Large intestine (tissue), 12 donors: ENCODE results near the gene EMILIN2. TPM values are rescaled to one million over a fixed set of nuclear protein-coding genes. Genes with fewer than 3 reads are reported as not detected.
"Not testable (repeated sequence)": the region's sequence is repeated elsewhere in the genome, so short reads cannot be mapped to it uniquely, and the experiment has no call there.

Source experiments
- DNase-seq, 2 donors: peaks; one replicate each; pipeline versions ENCODE4 v3.0.0 to v3.0.0-alpha.2; 2013
- H3K27ac ChIP-seq: one replicate; pipeline ENCODE4 v1.5.1; 2013; ENCODE audit warnings: low read length
- H3K27me3 ChIP-seq: 2 replicates; pipeline ENCODE4 v1.6.1; 2013; ENCODE audit warnings: low read length; ENCODE audit not compliant: control insufficient read depth, insufficient read depth
- H3K36me3 ChIP-seq: 2 replicates; pipeline ENCODE4 v1.6.1; 2013; ENCODE audit warnings: low read length; ENCODE audit not compliant: control insufficient read depth, insufficient read depth
- H3K4me1 ChIP-seq: one replicate; pipeline ENCODE4 v1.6.1; 2013; ENCODE audit warnings: low read length; ENCODE audit not compliant: control insufficient read depth, insufficient read depth
- H3K4me3 ChIP-seq: one replicate; pipeline ENCODE4 v1.5.1; 2013; ENCODE audit warnings: low read length
- H3K9me3 ChIP-seq: one replicate; pipeline ENCODE4 v1.6.1; 2013; ENCODE audit warnings: mild to moderate bottlenecking, low read depth, low read length, moderate library complexity; ENCODE audit not compliant: control insufficient read depth
- WGBS: methylation state at CpG from one replicate; pipeline ENCODE4 v1.1.5; 2013; ENCODE audit warnings: low lambda C conversion rate; ENCODE audit not compliant: insufficient coverage; 5-methylcytosine and 5-hydroxymethylcytosine counted together
- long read RNA-seq, 11 donors: transcript quantifications; one replicate each; lab custom pipeline, GENCODE V29; 2026
- polyA plus RNA-seq: library from polyadenylated mRNA; unstranded; fragments of 120-200 nt; gene quantifications from one replicate; pipeline ENCODE4 v1.2.1, GENCODE V29; 2013

Gene EMILIN2
- 30.4 TPM for polyA plus RNA-seq
- long read RNA-seq, donor 1, partial matches to known transcripts, result 0 of 1 reads
- long read RNA-seq, donor 1, other reads (novel, unspliced or antisense), result 0 of 1 reads
- long read RNA-seq, donor 2, transcript EMILIN2-203 (4 exons, 775 nt), result major isoform, 5 of 5 reads
- long read RNA-seq, donor 2, partial matches to known transcripts, result 0 of 5 reads
- long read RNA-seq, donor 2, other reads (novel, unspliced or antisense), result 0 of 5 reads
- long read RNA-seq, donor 3, result 0 reads
- long read RNA-seq, donor 4, partial matches to known transcripts, result 0 of 2 reads
- long read RNA-seq, donor 4, other reads (novel, unspliced or antisense), result 0 of 2 reads
- long read RNA-seq, donor 5, full-length matches to known transcripts, result 2 of 2 reads
- long read RNA-seq, donor 5, partial matches to known transcripts, result 0 of 2 reads
- long read RNA-seq, donor 5, other reads (novel, unspliced or antisense), result 0 of 2 reads
- long read RNA-seq, donor 6, transcript EMILIN2-203 (4 exons, 775 nt), result major isoform, 7 of 7 reads
- long read RNA-seq, donor 6, partial matches to known transcripts, result 0 of 7 reads
- long read RNA-seq, donor 6, other reads (novel, unspliced or antisense), result 0 of 7 reads
- long read RNA-seq, donor 7, partial matches to known transcripts, result 0 of 2 reads
- long read RNA-seq, donor 7, other reads (novel, unspliced or antisense), result 0 of 2 reads
- long read RNA-seq, donor 8, full-length matches to known transcripts, result 7 of 7 reads
- long read RNA-seq, donor 8, partial matches to known transcripts, result 0 of 7 reads
- long read RNA-seq, donor 8, other reads (novel, unspliced or antisense), result 0 of 7 reads
- long read RNA-seq, donor 9, partial matches to known transcripts, result 0 of 4 reads
- long read RNA-seq, donor 9, other reads (novel, unspliced or antisense), result 0 of 4 reads
- long read RNA-seq, donor 10, partial matches to known transcripts, result 0 of 2 reads
- long read RNA-seq, donor 10, other reads (novel, unspliced or antisense), result 0 of 2 reads
- long read RNA-seq, donor 11, transcript EMILIN2-203 (4 exons, 775 nt), result major isoform, 6 of 6 reads
- long read RNA-seq, donor 11, partial matches to known transcripts, result 0 of 6 reads
- long read RNA-seq, donor 11, other reads (novel, unspliced or antisense), result 0 of 6 reads

GRCh38 chr18:2846636-2847316, at the start of gene EMILIN2:
EMILIN2 (plus strand) TSS chr18:2847006; CDS start chr18:2847189, 183 bp downstream.
- peaks cover 4% of the 10 kb centered on the region for H3K9me3 ChIP-seq
- H3K4me3 ChIP-seq, result peak within 1 kb of the TSS; percentile 37
- H3K27ac ChIP-seq, result no peak within 1 kb of the TSS
- no peaks in the 10 kb centered on the region for H3K36me3 ChIP-seq
- DNase-seq, result peak in 1 of 2 donors; percentile 62
- peaks cover 75% of the 10 kb centered on the region for H3K27me3 ChIP-seq
- peaks cover 2% of the 10 kb centered on the region for H3K4me1 ChIP-seq
- WGBS, result no CpG with 5 or more reads among the region's 80 CpGs

- no peaks in the 10 kb centered on the region for H3K4me1 ChIP-seq
- H3K4me3 ChIP-seq, result no peak overlapping the region
- no peak for DNase-seq
- no CpG with 5 or more reads among the region's 1 CpG for WGBS
- H3K9me3 ChIP-seq, result no peaks in the 10 kb centered on the region
- H3K27me3 ChIP-seq, result no peaks in the 10 kb centered on the region
- H3K27ac ChIP-seq, result no peak overlapping the region
- H3K36me3 ChIP-seq, result peaks cover 33% of the 10 kb centered on the region
Observed at GRCh38 chr18:2797951-2798350, 48.9 kb upstream of the EMILIN2 start.

- 83% methylated on average over 1 of the region's 2 CpGs for WGBS
- Histone ChIP-seq H3K9me3 (no peaks in the 10 kb centered on the region), H3K27ac (no peak overlapping the region), H3K27me3 (no peaks in the 10 kb centered on the region), H3K4me3 (no peak overlapping the region), H3K36me3 (peaks cover 31% of the 10 kb centered on the region), H3K4me1 (no peaks in the 10 kb centered on the region)
- no peak for DNase-seq
Observed at GRCh38 chr18:2799369-2799768, 47.4 kb upstream of the EMILIN2 start.

GRCh38 chr18:2805970-2806943, 40.5 kb upstream of the EMILIN2 start:
- Histone ChIP-seq H3K4me1 (no peaks in the 10 kb centered on the region), H3K4me3 (no peak overlapping the region), H3K27me3 (no peaks in the 10 kb centered on the region), H3K27ac (no peak overlapping the region), H3K36me3 (peaks cover 7% of the 10 kb centered on the region), H3K9me3 (no peaks in the 10 kb centered on the region)
- DNase-seq, result no peak
- 94% methylated on average over 3 of the region's 8 CpGs for WGBS

GRCh38 chr18:2808640-2809039, 38.2 kb upstream of the EMILIN2 start:
- H3K9me3 ChIP-seq, H3K4me1 ChIP-seq, H3K27ac ChIP-seq, H3K36me3 ChIP-seq, H3K4me3 ChIP-seq, H3K27me3 ChIP-seq: not testable (repeated sequence)
- no CpG with 5 or more reads among the region's 2 CpGs for WGBS
- DNase-seq, result peak; percentile 8 to 45

GRCh38 chr18:2809666-2810183, 37.1 kb upstream of the EMILIN2 start:
- WGBS, result 50% methylated on average over 1 of the region's 6 CpGs
- H3K4me3 ChIP-seq, H3K9me3 ChIP-seq, H3K27ac ChIP-seq, DNase-seq, H3K36me3 ChIP-seq, H3K27me3 ChIP-seq, H3K4me1 ChIP-seq: not testable (repeated sequence)

- 88% methylated on average over 1 of the region's 1 CpG for WGBS
- no peaks in the 10 kb centered on the region for H3K4me1 ChIP-seq
- no peak for DNase-seq
- no peak overlapping the region for H3K27ac ChIP-seq
- H3K9me3 ChIP-seq, result peaks cover 3% of the 10 kb centered on the region
- H3K27me3 ChIP-seq, result no peaks in the 10 kb centered on the region
- H3K4me3 ChIP-seq, result no peak overlapping the region
- no peaks in the 10 kb centered on the region for H3K36me3 ChIP-seq
Observed at GRCh38 chr18:2811416-2811815, 35.4 kb upstream of the EMILIN2 start.

GRCh38 chr18:2814928-2815327, 31.9 kb upstream of the EMILIN2 start:
- Histone ChIP-seq H3K9me3 (peaks cover 3% of the 10 kb centered on the region), H3K4me3 (no peak overlapping the region), H3K4me1 (no peaks in the 10 kb centered on the region), H3K27ac (no peak overlapping the region), H3K27me3 (no peaks in the 10 kb centered on the region), H3K36me3 (no peaks in the 10 kb centered on the region)
- 90% methylated on average over 2 of the region's 2 CpGs for WGBS
- no peak for DNase-seq

GRCh38 chr18:2818281-2818680, 28.5 kb upstream of the EMILIN2 start:
- Histone ChIP-seq H3K9me3 (no peaks in the 10 kb centered on the region), H3K36me3 (no peaks in the 10 kb centered on the region), H3K27ac (no peak overlapping the region), H3K4me1 (no peaks in the 10 kb centered on the region), H3K4me3 (no peak overlapping the region), H3K27me3 (no peaks in the 10 kb centered on the region)
- DNase-seq, result no peak
